Measurements from ENCODE around the gene PRSS2. TPM values are rescaled to one million over a fixed set of nuclear protein-coding genes. Genes with fewer than 3 reads are reported as not detected.

Gene PRSS2
- total and polyA plus RNA-seq, 4 donors: 0.21 TPM; not detected in 3

- TF ChIP-seq RAD21 (IDR thresholded peaks at IDR 0.05) (no peak), ATF3 (IDR thresholded peaks at IDR 0.05) (no peak), SP1 (IDR thresholded peaks at IDR 0.05) (no peak), HNF4A (conservative IDR thresholded peaks at IDR 0.05) (no peak), FOXA1 (IDR thresholded peaks at IDR 0.05) (no peak), CTCF (IDR thresholded peaks at IDR 0.05; ENCODE audit: low read depth, low read length, missing input control) (no peak), FOXA2 (IDR thresholded peaks at IDR 0.05) (no peak), NR2F2 (IDR thresholded peaks at IDR 0.05) (no peak), JUND (IDR thresholded peaks at IDR 0.05) (no peak), MAX (IDR thresholded peaks at IDR 0.05) (no peak), ZBTB33 (IDR thresholded peaks at IDR 0.05) (no peak), RXRA (IDR thresholded peaks at IDR 0.05) (no peak), GABPA (IDR thresholded peaks at IDR 0.05 in 1 of 2, conservative IDR thresholded peaks at IDR 0.05 in 1 of 2) (no peak), EGR1 (IDR thresholded peaks at IDR 0.05; ENCODE audit: low read depth in 2 of 2) (no peak), YY1 (IDR thresholded peaks at IDR 0.05) (no peak), TAF1 (conservative IDR thresholded peaks at IDR 0.05) (no peak)
- 88% methylated on average over 8 of the region's 8 CpGs for WGBS
- Histone ChIP-seq H3K9ac (ENCODE audit: low read depth in 1 of 2, low read length in 2 of 2) (no peak overlapping the region), H3K9me3 (ENCODE audit: control insufficient read depth in 4 of 4, low read length in 3 of 4) (no peaks in the 10 kb centered on the region), H3K4me3 (ENCODE audit: low read depth in 1 of 3, low read length in 3 of 3) (no peak overlapping the region), H3K27me3 (ENCODE audit: control insufficient read depth in 4 of 4, insufficient read depth in 4 of 4, low read length in 3 of 4) (no peaks in the 10 kb centered on the region), H3K36me3 (ENCODE audit: control insufficient read depth in 4 of 4, insufficient read depth in 3 of 4, low read depth in 1 of 4, low read length in 3 of 4) (no peaks in the 10 kb centered on the region), H3K4me1 (ENCODE audit: control insufficient read depth in 4 of 4, insufficient read depth in 4 of 4, low read length in 3 of 4) (no peaks in the 10 kb centered on the region), H3K27ac (ENCODE audit: low read depth in 1 of 2, low read length in 2 of 2) (no peak overlapping the region)
- no peak for DNase-seq (ENCODE audit: low spot score)
Measured at GRCh38 chr7:142733271-142733670, 37.5 kb upstream of the PRSS2 start.

- 42% methylated on average over 2 of the region's 2 CpGs for WGBS
- Histone ChIP-seq H3K9me3 (ENCODE audit: control insufficient read depth in 4 of 4, low read length in 3 of 4) (no peaks in the 10 kb centered on the region), H3K9ac (ENCODE audit: low read depth in 1 of 2, low read length in 2 of 2) (no peak overlapping the region), H3K4me3 (ENCODE audit: low read depth in 1 of 3, low read length in 3 of 3) (no peak overlapping the region), H3K27me3 (ENCODE audit: control insufficient read depth in 4 of 4, insufficient read depth in 4 of 4, low read length in 3 of 4) (no peaks in the 10 kb centered on the region), H3K36me3 (ENCODE audit: control insufficient read depth in 4 of 4, insufficient read depth in 3 of 4, low read depth in 1 of 4, low read length in 3 of 4) (no peaks in the 10 kb centered on the region), H3K4me1 (ENCODE audit: control insufficient read depth in 4 of 4, insufficient read depth in 4 of 4, low read length in 3 of 4) (no peaks in the 10 kb centered on the region), H3K27ac (ENCODE audit: low read depth in 1 of 2, low read length in 2 of 2) (no peak overlapping the region)
- DNase-seq (ENCODE audit: low spot score): no peak
- TF ChIP-seq RAD21 (IDR thresholded peaks at IDR 0.05) (no peak), JUND (IDR thresholded peaks at IDR 0.05) (no peak), YY1 (IDR thresholded peaks at IDR 0.05) (no peak)
Measured at GRCh38 chr7:142739923-142740492, 30.8 kb upstream of the PRSS2 start.
